B cell (primary cell): ENCODE measurements around the gene DIAPH1. TPM values are rescaled to one million over a fixed set of nuclear protein-coding genes. Genes with fewer than 3 reads are reported as not detected.

ENCODE experiments used
- ATAC-seq: fragments of 200-7000 bp; cut with Tn5 transposase; one replicate; pipeline ENCODE4 v1.10.0; 2021; ENCODE audit warnings: low read depth, mild to moderate bottlenecking, moderate number of reproducible peaks, moderate library complexity
- CTCF ChIA-PET: fragments of 350-600 bp; sonication (Branson Sonifier 250); formaldehyde crosslinking; loops from one replicate; lab custom pipeline; 2021; ENCODE audit warnings: antibody characterized with exemption, inconsistent platforms; lab: Charles Lee
- POLR2A ChIA-PET: fragments of 350-600 bp; sonication (Branson Sonifier 250); formaldehyde crosslinking; loops from one replicate; lab custom pipeline; 2021; ENCODE audit warnings: antibody characterized with exemption; lab: Charles Lee
- DNase-seq: peaks from one replicate; pipeline ENCODE4 v3.0.0; 2013
- H2AFZ ChIP-seq: 2 replicates; pipeline ENCODE4 v1.6.1; 2012; ENCODE audit warnings: mild to moderate bottlenecking, low read depth, low read length; ENCODE audit not compliant: insufficient read depth, poor library complexity, severe bottlenecking
- H3K27ac ChIP-seq, 2 donors: 1 replicate in 1 of 2; 2 replicates in 1 of 2; pipeline ENCODE4 v1.5.1; 2012 to 2013; ENCODE audit warnings: low read length in 2 of 2, mild to moderate bottlenecking in 2 of 2, moderate library complexity in 1 of 2
- H3K27me3 ChIP-seq, 4 experiments: fragments of 200-600 bp in 1 of 4; sonication (generic) in 1 of 4; replicated peaks in 1 of 4; 1 replicate in 2 of 4; 2 replicates in 2 of 4; pipeline versions ENCODE4 v1.6.1 to v1.7.0; 2013 to 2016; ENCODE audit warnings: low read length in 3 of 4, mild to moderate bottlenecking in 2 of 4, mixed read lengths in 1 of 4, moderate library complexity in 1 of 4; ENCODE audit not compliant: insufficient read depth in 4 of 4, control insufficient read depth in 3 of 4; ENCODE audit errors: control extremely low read depth in 1 of 4
- H3K36me3 ChIP-seq, 2 experiments: replicated peaks in 1 of 2; 1 replicate in 1 of 2; 2 replicates in 1 of 2; pipeline versions ENCODE4 v1.6.1 to v1.7.1; 2013; ENCODE audit warnings: low read length in 1 of 2; ENCODE audit not compliant: insufficient read depth in 2 of 2, control insufficient read depth in 1 of 2; ENCODE audit errors: control extremely low read depth in 1 of 2, extremely low read depth in 1 of 2
- H3K4me1 ChIP-seq, 2 donors: fragments of 200-600 bp in 1 of 2; sonication (generic) in 1 of 2; 1 replicate in 1 of 2; 2 replicates in 1 of 2; pipeline versions ENCODE4 v1.5.1 to v1.6.1; 2013 to 2017; ENCODE audit warnings: low read length in 2 of 2; ENCODE audit not compliant: control insufficient read depth in 2 of 2, insufficient read depth in 2 of 2
- H3K4me2 ChIP-seq: replicated peaks from 2 replicates; pipeline ENCODE3; 2012; ENCODE audit warnings: mild to moderate bottlenecking, low read depth, low read length; ENCODE audit not compliant: poor library complexity, severe bottlenecking
- H3K4me3 ChIP-seq, 5 experiments: fragments of 200-600 bp in 1 of 5; sonication (generic) in 1 of 5; 1 replicate in 3 of 5; 2 replicates in 2 of 5; pipeline versions ENCODE4 v1.5.1 to v1.7.0; 2011 to 2016; ENCODE audit warnings: low read length in 4 of 5, mild to moderate bottlenecking in 4 of 5, low read depth in 2 of 5, control low read depth in 1 of 5, moderate library complexity in 1 of 5; ENCODE audit not compliant: insufficient read depth in 1 of 5; ENCODE audit errors: control extremely low read depth in 1 of 5, extremely low read depth in 1 of 5
- H3K79me2 ChIP-seq: fragments of 200-600 bp; sonication (generic); one replicate; pipeline ENCODE4 v1.6.0; 2016; ENCODE audit warnings: low read length; ENCODE audit not compliant: control insufficient read depth, insufficient read depth
- H3K9ac ChIP-seq: fragments of 200-600 bp; sonication (generic); 2 replicates; pipeline ENCODE4 v1.6.1; 2017; ENCODE audit warnings: mild to moderate bottlenecking, low read length, moderate library complexity
- H3K9me3 ChIP-seq, 3 donors: one replicate each; pipeline versions ENCODE4 v1.6.1 to v1.7.1; 2013; ENCODE audit warnings: low read length in 2 of 3; ENCODE audit not compliant: control insufficient read depth in 2 of 3, insufficient read depth in 1 of 3; ENCODE audit errors: control extremely low read depth in 1 of 3
- H4K20me1 ChIP-seq: 2 replicates; pipeline ENCODE4 v1.6.0; 2012; ENCODE audit warnings: mild to moderate bottlenecking, low read length; ENCODE audit not compliant: insufficient read depth, control insufficient read depth, poor library complexity, severe bottlenecking
- H3K27ac Mint-ChIP-seq: one replicate; pipeline ENCODE4 v1.8.0; 2021; ENCODE audit warnings: mixed read lengths
- H3K27me3 Mint-ChIP-seq: one replicate; pipeline ENCODE4 v1.8.0; 2021; ENCODE audit warnings: mixed read lengths
- H3K4me1 Mint-ChIP-seq: one replicate; pipeline ENCODE4 v1.8.0; 2021; ENCODE audit warnings: mixed read lengths
- H3K4me3 Mint-ChIP-seq: one replicate; pipeline ENCODE4 v1.8.0; 2021; ENCODE audit warnings: mixed read lengths
- H3K9me3 Mint-ChIP-seq: one replicate; pipeline ENCODE4 v1.8.0; 2022; ENCODE audit warnings: mixed read lengths; ENCODE audit not compliant: insufficient read depth
- EZH2 ChIP-seq: IDR thresholded peaks from 2 replicates; pipeline ENCODE4 v1.6.1; 2012; ENCODE audit warnings: borderline replicate concordance, low read depth, mild to moderate bottlenecking, moderate library complexity, low read length; ENCODE audit not compliant: insufficient read depth, poor library complexity, severe bottlenecking
- WGBS: methylation state at CpG from one replicate; pipeline ENCODE4 v1.1.5; 2013; ENCODE audit warnings: missing lambda C conversion rate; ENCODE audit not compliant: insufficient coverage; 5-methylcytosine and 5-hydroxymethylcytosine counted together
- intact Hi-C: fragments of 100-400 bp; cut with micrococcal nuclease; formaldehyde crosslinking; loops from one replicate; pipeline ENCODE4 v1.10.0; 2022
- polyA plus RNA-seq: library from polyadenylated mRNA; depleted of rRNA; stranded (reverse); fragments of >200 nt; gene quantifications from 2 replicates; pipeline ENCODE4 v1.2.3, GENCODE V29; 2012
- total RNA-seq, 2 donors: library from RNA; stranded (reverse); fragments of 120-200 nt in 1 of 2; gene quantifications; 1 replicate in 1 of 2; 2 replicates in 1 of 2; pipeline versions ENCODE4 v1.2.3 to v1.2.4, GENCODE V29; 2013 to 2022
- TF ChIP-seq, protein P1 (sequence below): fragments of 200-600 bp; IDR thresholded peaks from one replicate; pipeline ENCODE4 v1.8.0; 2022; ENCODE audit warnings: antibody characterized with exemption, mild to moderate bottlenecking

DIAPH1 gene
- total and polyA plus RNA-seq, 2 donors (not counting 1 experiment from before 2014, with no cell fraction given): 59.7 to 113 TPM

DNA sequence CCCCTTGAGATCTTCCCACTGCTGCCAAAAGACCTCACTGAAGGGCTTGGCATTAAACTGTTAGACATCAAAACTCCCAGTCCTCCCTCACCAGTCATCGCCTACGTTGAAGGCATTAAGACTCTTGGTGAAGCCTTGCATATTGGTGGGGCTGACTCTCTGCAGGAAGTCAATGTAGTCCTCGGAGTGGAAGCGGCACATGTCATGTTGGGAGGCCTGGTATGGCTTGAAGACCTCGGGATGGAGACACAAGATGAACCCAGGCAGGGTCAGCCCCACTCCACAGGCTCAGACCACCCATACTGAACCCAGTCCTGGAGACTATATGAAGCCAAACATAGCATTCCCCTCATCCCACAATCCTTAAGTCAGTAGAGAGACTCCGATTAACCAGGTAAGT is 15.9 kb upstream of the DIAPH1 start:
- H3K4me1 ChIP-seq: peaks cover 30 to 36% of the 10 kb centered on the region in 2 donors
- no peak overlapping the region for H3K4me3 ChIP-seq
- 97% methylated on average over 4 of the region's 6 CpGs for WGBS
- H2AFZ ChIP-seq: no peak overlapping the region
- H3K27ac Mint-ChIP-seq: peak overlapping the region; percentile 60
- peak overlapping the region in 1 of 2 donors; percentile 66 for H3K27ac ChIP-seq
- peaks cover 1 to 24% of the 10 kb centered on the region in 2 experiments for H3K36me3 ChIP-seq
- ATAC-seq (no peak), DNase-seq (no peak)
- POLR2A ChIA-PET: interaction anchor here (1.5 kb wide), 1 partner anchor 11 kb away, joined by 9 read pairs; no protein-coding TSS in a partner anchor
- no peak for TF ChIP-seq EZH2
- TF ChIP-seq, protein P1, sequence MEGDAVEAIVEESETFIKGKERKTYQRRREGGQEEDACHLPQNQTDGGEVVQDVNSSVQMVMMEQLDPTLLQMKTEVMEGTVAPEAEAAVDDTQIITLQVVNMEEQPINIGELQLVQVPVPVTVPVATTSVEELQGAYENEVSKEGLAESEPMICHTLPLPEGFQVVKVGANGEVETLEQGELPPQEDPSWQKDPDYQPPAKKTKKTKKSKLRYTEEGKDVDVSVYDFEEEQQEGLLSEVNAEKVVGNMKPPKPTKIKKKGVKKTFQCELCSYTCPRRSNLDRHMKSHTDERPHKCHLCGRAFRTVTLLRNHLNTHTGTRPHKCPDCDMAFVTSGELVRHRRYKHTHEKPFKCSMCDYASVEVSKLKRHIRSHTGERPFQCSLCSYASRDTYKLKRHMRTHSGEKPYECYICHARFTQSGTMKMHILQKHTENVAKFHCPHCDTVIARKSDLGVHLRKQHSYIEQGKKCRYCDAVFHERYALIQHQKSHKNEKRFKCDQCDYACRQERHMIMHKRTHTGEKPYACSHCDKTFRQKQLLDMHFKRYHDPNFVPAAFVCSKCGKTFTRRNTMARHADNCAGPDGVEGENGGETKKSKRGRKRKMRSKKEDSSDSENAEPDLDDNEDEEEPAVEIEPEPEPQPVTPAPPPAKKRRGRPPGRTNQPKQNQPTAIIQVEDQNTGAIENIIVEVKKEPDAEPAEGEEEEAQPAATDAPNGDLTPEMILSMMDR: no peak
- H3K9me3 Mint-ChIP-seq: no peaks in the 10 kb centered on the region
- no peak overlapping the region for H3K9ac ChIP-seq
- intact Hi-C loops: no loop called here
- no peaks in the 10 kb centered on the region for H3K27me3 ChIP-seq
- peaks cover 39% of the 10 kb centered on the region for H3K4me1 Mint-ChIP-seq
- peak overlapping the region; percentile 94 for H3K4me3 Mint-ChIP-seq
- H3K27me3 Mint-ChIP-seq: no peaks in the 10 kb centered on the region
- no peaks in the 10 kb centered on the region for H3K9me3 ChIP-seq
- H3K79me2 ChIP-seq: peaks cover 64% of the 10 kb centered on the region
- CTCF ChIA-PET: interaction anchor here (1.0 to 10.3 kb wide), 6 partner anchors 10 to 71 kb away, joined by 3 to 124 read pairs (median 19); partner anchors contain the start of gene DIAPH1
- H4K20me1 ChIP-seq: peaks cover 23% of the 10 kb centered on the region
- H3K4me2 ChIP-seq: peak overlapping the region; percentile 25

DNA sequence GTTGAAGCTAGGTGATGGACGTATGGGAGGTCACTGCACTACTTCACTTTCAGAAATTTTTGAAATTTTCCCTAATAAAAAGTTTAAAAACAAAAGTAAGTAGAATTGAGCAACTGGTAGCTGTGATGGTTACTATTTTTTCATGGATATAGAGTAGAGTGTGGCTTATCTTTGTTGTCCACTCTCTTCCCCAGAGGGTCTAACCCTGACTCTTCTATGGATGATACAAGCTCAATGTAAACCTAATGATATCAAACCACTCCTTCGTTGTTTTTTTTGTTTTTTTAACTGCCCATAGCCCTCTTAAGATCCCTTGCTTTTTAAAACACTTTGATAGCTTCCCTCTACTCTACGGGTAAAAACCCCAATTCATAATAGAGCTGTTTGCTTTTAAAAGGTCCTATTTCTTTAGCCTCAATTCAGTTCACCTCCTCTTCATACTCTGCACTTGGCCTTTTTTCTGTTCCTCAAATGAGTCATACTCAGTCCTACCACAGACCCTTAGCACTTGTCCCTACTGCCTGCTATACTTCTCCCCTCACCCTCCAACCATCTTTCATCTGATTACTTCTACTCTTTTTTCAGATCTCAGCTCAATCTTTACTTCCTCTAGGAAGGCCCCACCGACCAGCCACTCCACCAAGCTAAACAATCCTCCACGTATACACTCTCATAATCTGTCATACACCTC is 15.2 kb upstream of the DIAPH1 start:
- Mint-ChIP-seq H3K27me3 (no peaks in the 10 kb centered on the region), H3K4me3 (peak overlapping the region; percentile 24), H3K27ac (peak overlapping the region; percentile 44), H3K9me3 (no peaks in the 10 kb centered on the region), H3K4me1 (peaks cover 39% of the 10 kb centered on the region)
- TF ChIP-seq, protein P1: no peak
- no peak for TF ChIP-seq EZH2
- intact Hi-C loops: no loop called here
- peaks cover 69% of the 10 kb centered on the region for H3K79me2 ChIP-seq
- ATAC-seq (no peak), DNase-seq (no peak)
- H3K27me3 ChIP-seq: no peaks in the 10 kb centered on the region
- CTCF ChIA-PET: interaction anchor here (0.9 to 10.3 kb wide), 8 partner anchors 9 to 70 kb away, joined by 3 to 124 read pairs (median 6); partner anchors contain the start of gene DIAPH1
- H2AFZ ChIP-seq: peak overlapping the region; percentile 18
- H3K4me3 ChIP-seq: no peak overlapping the region
- H3K27ac ChIP-seq: peak overlapping the region in 1 of 2 donors; percentile 66
- 39% methylated on average over 3 of the region's 5 CpGs for WGBS
- H3K36me3 ChIP-seq: peaks cover 1 to 31% of the 10 kb centered on the region in 2 experiments
- POLR2A ChIA-PET: interaction anchor here (0.9 to 1.5 kb wide), 2 partner anchors 10 to 15 kb away, joined by 5 to 9 read pairs; partner anchors contain the start of gene DIAPH1
- H4K20me1 ChIP-seq: peaks cover 23% of the 10 kb centered on the region
- H3K9ac ChIP-seq: no peak overlapping the region
- peak overlapping the region; percentile 25 for H3K4me2 ChIP-seq
- no peaks in the 10 kb centered on the region for H3K9me3 ChIP-seq
- peaks cover 30 to 36% of the 10 kb centered on the region in 2 donors for H3K4me1 ChIP-seq
